Peyer's patch (tissue), 4 donors: ENCODE results near the gene HELZ2. TPM values are rescaled to one million over a fixed set of nuclear protein-coding genes. Genes with fewer than 3 reads are reported as not detected.

Experiments
- DNase-seq, 3 donors: peaks; one replicate each; pipeline ENCODE4 v3.0.0-alpha.2; 2017 to 2019
- H3K27ac ChIP-seq, 4 donors: fragments of 200-600 bp; sonication (generic); one replicate each; pipeline ENCODE4 v1.5.1; 2016 to 2019
- H3K27me3 ChIP-seq, 2 donors: fragments of 200-600 bp; sonication (generic); one replicate each; pipeline ENCODE4 v1.5.1; 2019
- H3K36me3 ChIP-seq, 3 donors: fragments of 200-600 bp; sonication (generic); one replicate each; pipeline ENCODE4 v1.5.1; 2016 to 2019
- H3K4me1 ChIP-seq, 4 donors: fragments of 200-600 bp; sonication (generic); one replicate each; pipeline ENCODE4 v1.5.1; 2016 to 2019
- H3K4me3 ChIP-seq, 4 donors: fragments of 200-600 bp; sonication (generic); 1 replicate in 3 of 4; 2 replicates in 1 of 4; pipeline ENCODE4 v1.5.1; 2016 to 2019; ENCODE audit warnings: mild to moderate bottlenecking in 1 of 4
- H3K9me3 ChIP-seq, 4 donors: fragments of 200-600 bp; sonication (generic); one replicate each; pipeline ENCODE4 v1.5.1; 2016 to 2019; ENCODE audit warnings: mild to moderate bottlenecking in 1 of 4
- POLR2A ChIP-seq, 2 donors: fragments of 450-650 bp; IDR thresholded peaks; one replicate each; pipeline ENCODE4 v1.5.1; 2017; ENCODE audit warnings: antibody characterized with exemption in 2 of 2, mild to moderate bottlenecking in 2 of 2, moderate library complexity in 2 of 2
- total RNA-seq, 4 donors: library from RNA; depleted of rRNA; stranded (reverse); fragments of >200 nt; gene quantifications; one replicate each; pipeline ENCODE4 v1.1.0, GENCODE V29; 2016
- TF ChIP-seq, protein P1 (sequence below), 6 experiments: fragments of 450-650 bp in 4 of 6; fragments of 200-600 bp in 2 of 6; sonication (generic) in 1 of 6; IDR thresholded peaks; one replicate each; pipeline ENCODE4 v1.5.1; 2017 to 2019; ENCODE audit warnings: antibody characterized with exemption in 6 of 6, mild to moderate bottlenecking in 3 of 6, moderate library complexity in 1 of 6

The HELZ2 gene
- total RNA-seq, 4 donors from 2014 or later: 32.2 to 42.0 (median 38.4) TPM

DNA sequence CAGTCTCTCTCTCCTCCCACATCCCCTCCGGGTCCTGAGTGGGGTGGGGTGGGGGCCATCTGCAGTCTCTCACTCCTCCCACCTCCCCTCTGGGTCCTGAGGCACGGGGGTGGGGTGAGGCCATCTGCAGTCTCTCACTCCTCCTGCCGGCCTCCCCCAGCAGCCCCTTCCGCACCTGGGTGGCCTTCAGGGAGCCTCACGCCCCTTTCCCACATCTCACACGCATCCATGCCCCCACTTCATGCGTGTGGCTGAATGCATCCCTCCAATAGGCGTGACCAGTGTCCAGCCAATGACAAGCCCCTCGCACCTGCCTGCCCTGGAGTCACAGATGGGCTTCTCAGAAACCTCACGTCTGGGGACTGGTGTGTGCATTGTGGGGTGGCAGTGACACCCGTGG lies 25.5 kb downstream of the HELZ2 start:
- Histone ChIP-seq H3K36me3 (no peaks in the 10 kb centered on the region), H3K4me1 (peaks cover 0 to 36% (median 14%) of the 10 kb centered on the region in 4 donors), H3K27ac (no peak overlapping the region), H3K9me3 (no peaks in the 10 kb centered on the region), H3K4me3 (no peak overlapping the region), H3K27me3 (peaks cover 0 to 5% of the 10 kb centered on the region in 2 donors)
- TF ChIP-seq, protein P1, sequence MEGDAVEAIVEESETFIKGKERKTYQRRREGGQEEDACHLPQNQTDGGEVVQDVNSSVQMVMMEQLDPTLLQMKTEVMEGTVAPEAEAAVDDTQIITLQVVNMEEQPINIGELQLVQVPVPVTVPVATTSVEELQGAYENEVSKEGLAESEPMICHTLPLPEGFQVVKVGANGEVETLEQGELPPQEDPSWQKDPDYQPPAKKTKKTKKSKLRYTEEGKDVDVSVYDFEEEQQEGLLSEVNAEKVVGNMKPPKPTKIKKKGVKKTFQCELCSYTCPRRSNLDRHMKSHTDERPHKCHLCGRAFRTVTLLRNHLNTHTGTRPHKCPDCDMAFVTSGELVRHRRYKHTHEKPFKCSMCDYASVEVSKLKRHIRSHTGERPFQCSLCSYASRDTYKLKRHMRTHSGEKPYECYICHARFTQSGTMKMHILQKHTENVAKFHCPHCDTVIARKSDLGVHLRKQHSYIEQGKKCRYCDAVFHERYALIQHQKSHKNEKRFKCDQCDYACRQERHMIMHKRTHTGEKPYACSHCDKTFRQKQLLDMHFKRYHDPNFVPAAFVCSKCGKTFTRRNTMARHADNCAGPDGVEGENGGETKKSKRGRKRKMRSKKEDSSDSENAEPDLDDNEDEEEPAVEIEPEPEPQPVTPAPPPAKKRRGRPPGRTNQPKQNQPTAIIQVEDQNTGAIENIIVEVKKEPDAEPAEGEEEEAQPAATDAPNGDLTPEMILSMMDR (IDR thresholded peaks at IDR 0.05): no peak
- TF ChIP-seq POLR2A (IDR thresholded peaks at IDR 0.05): no peak
- DNase-seq: no peak

DNA sequence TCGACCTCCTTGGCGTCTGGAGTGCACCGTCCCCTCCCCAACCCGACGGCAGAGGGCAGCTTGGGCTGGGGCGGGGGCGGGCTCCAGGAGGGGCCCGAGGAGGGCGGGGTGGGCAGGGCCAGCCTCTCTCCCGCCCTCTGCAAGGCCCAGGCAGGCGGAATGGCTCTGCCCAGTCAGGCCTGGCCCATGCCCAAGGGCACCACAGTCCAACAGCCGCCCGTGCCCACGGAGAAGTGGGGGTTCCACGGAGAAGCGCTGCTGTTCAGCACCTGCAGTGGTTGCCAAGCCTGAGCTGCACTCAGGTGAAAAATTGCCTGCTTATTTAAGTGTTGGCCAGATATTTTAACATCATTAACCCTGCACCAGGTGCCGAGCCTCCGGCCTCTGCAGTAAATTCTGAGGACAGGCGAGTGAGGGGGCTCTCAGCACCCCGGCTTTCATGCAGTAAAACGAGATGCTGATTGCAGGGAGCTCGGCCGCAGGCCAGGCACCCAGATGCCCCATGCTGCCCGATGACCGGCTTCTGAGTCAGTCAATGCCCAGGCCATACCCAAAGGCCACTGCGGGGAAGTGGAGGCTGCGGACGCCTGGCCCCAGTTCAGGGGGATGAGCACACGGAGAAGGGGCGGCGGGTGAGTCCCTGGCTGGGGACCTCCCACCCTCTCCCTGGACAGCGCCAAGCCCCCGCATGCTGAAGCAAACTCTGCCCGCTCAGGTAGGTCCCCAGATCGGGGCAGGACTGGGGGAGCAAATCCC lies 26.1 kb downstream of the HELZ2 start, which contains the start of gene SRMS:
SRMS (minus strand) TSS at position 25 of the 756 bp plus-strand sequence. CDS start 286 bp downstream, outside the sequence.
- Histone ChIP-seq H3K4me1 (peaks cover 0 to 32% (median 11%) of the 10 kb centered on the region in 4 donors), H3K9me3 (no peaks in the 10 kb centered on the region), H3K4me3 (no peak within 1 kb of the TSS), H3K36me3 (no peaks in the 10 kb centered on the region), H3K27ac (no peak within 1 kb of the TSS), H3K27me3 (peaks cover 0 to 5% of the 10 kb centered on the region in 2 donors)
- DNase-seq: no peak
- TF ChIP-seq, protein P1 (IDR thresholded peaks at IDR 0.05): no peak
- TF ChIP-seq POLR2A (IDR thresholded peaks at IDR 0.05): no peak

DNA sequence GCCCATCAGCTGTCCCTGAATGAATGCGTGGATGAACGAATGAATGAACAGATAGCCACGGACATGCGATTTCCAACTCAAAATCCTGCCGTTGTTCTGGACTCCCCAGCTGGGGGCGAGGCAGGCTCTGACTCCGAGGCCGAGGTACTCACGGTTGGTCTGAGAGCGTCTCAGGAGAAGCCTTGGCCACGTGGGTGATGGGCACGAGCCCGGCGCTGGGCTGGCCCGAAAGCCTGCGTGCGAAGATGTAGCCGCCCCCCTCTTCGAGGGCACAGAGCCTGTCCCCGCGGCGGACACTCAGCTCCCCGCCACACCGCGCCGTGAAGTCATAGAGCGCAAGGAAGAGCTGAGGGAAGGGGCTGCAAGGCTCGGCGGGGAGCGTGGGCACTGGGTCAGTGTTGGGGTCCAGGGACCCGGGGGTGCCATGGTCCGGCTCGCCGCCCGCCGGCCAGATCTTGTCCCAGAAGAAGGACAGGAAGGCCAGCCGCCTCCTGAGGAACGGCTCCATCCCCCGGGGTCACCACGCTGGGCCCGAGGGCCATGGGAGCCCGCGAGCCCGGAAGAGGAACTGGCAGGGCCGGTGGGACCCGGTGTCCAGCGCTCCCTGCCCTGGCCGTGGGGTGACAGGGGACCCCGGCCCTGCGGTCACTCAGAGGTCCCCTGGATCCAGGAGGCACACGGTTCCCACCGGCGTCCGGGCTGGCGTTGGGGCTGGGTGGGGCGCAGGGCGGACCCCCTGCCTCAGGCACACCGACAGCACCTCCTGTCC lies 26.9 kb downstream of the HELZ2 start:
- no peak overlapping the region for H3K4me3 ChIP-seq
- no peak overlapping the region for H3K27ac ChIP-seq
- TF ChIP-seq, protein P1 (IDR thresholded peaks at IDR 0.05): no peak
- no peak for TF ChIP-seq POLR2A (IDR thresholded peaks at IDR 0.05)
- DNase-seq: no peak
- H3K4me1 ChIP-seq: peaks cover 0 to 34% (median 11%) of the 10 kb centered on the region in 4 donors
- H3K36me3 ChIP-seq: no peaks in the 10 kb centered on the region
- H3K9me3 ChIP-seq: no peaks in the 10 kb centered on the region
- peaks cover 0 to 5% of the 10 kb centered on the region in 2 donors for H3K27me3 ChIP-seq

DNA sequence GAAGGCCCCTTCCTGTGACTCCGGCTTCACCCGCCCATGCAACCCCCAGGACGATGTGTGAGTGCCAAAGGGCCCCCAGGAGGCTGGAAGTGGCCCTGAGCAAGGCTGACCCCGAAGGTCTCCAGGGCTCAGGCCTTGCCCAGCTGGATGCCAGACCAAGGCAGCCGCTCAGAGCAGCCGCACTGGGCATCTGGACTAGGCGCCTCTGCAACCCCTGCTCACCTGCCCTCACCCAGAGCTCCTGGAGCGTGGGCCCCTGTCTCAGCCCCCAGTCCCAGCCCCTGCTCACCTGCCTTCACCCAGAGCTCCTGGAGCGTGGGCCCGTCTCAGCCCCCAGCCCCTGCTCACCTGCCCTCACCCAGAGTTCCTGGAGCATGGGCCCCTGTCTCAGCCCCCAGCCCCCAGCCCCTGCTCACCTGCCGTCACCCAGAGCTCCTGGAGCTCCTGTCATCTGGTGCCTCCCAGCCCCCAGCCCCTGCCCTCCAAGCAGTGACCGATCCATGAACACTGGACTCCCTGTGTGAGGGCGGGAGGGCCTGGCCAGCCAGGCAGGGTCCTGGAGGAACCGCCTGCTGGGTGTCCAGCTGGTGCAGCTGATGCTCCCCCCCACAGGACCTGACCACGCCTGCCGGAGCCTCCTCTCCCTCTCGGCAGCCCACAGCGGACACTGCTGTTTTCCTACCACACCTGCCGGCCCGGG lies 27.6 kb downstream of the HELZ2 start:
- Histone ChIP-seq H3K4me3 (no peak overlapping the region), H3K27ac (peak overlapping the region in 1 of 4 donors; percentile 38), H3K4me1 (peaks cover 0 to 37% (median 11%) of the 10 kb centered on the region in 4 donors), H3K36me3 (no peaks in the 10 kb centered on the region), H3K27me3 (peaks cover 0 to 5% of the 10 kb centered on the region in 2 donors), H3K9me3 (no peaks in the 10 kb centered on the region)
- TF ChIP-seq, protein P1 (IDR thresholded peaks at IDR 0.05): no peak
- TF ChIP-seq POLR2A (IDR thresholded peaks at IDR 0.05): no peak
- DNase-seq: no peak

DNA sequence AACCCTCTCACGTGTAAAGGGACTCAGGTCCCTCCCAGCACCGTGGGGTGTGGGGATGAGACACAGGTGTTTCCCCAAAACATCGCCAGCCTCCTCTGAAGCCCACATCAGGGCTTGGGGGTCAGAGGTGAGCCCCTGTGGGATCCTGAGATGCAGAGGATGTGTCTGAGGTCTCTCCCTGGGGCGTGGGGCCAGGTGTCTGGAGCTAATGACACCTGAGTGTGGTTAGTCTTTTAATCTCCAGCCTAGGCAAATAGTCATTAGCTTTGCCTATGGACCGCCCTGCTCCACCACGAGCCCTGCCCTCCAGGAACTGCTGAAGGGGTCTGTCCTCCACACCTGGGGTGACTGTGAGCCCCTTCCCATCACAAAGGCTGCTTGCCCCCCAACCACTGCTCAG lies 28.2 kb downstream of the HELZ2 start:
- H3K9me3 ChIP-seq: no peaks in the 10 kb centered on the region
- H3K4me1 ChIP-seq: peaks cover 0 to 37% (median 11%) of the 10 kb centered on the region in 4 donors
- H3K4me3 ChIP-seq: no peak overlapping the region
- TF ChIP-seq POLR2A (IDR thresholded peaks at IDR 0.05): no peak
- TF ChIP-seq, protein P1 (IDR thresholded peaks at IDR 0.05): no peak
- H3K27me3 ChIP-seq: peaks cover 0 to 5% of the 10 kb centered on the region in 2 donors
- H3K36me3 ChIP-seq: no peaks in the 10 kb centered on the region
- H3K27ac ChIP-seq: peak overlapping the region in 2 of 4 donors; percentile 25 to 57
- DNase-seq: peak in 1 of 3 donors; percentile 40
